NCI-H146 treated with DMSO at 0.1 percent for 48 hours (cell line): ENCODE measurements around the gene SNHG17.
"Not testable (repeated sequence)": the region's sequence is repeated elsewhere in the genome, so short reads cannot be mapped to it uniquely, and the experiment has no call there.

ENCODE experiments used
- DNase-seq: peaks from one replicate; lab custom pipeline; 2025; ENCODE audit not compliant: unreplicated experiment; lab: John Stamatoyannopoulos, UW

SNHG17 gene

GRCh38 chr20:38447931-38448675, 13.0 kb upstream of the SNHG17 start:
- no peak for DNase-seq

- no peak for DNase-seq
Measured at GRCh38 chr20:38447251-38447661, 12.1 kb upstream of the SNHG17 start.

GRCh38 chr20:38446441-38447209, 11.5 kb upstream of the SNHG17 start:
- DNase-seq: peak; percentile 87

GRCh38 chr20:38445901-38446425, 10.8 kb upstream of the SNHG17 start:
- DNase-seq: no peak

- no peak for DNase-seq
Measured at GRCh38 chr20:38445381-38445796, 10.3 kb upstream of the SNHG17 start.

- no peak for DNase-seq
Measured at GRCh38 chr20:38441916-38442315, 6.8 kb upstream of the SNHG17 start.

- DNase-seq: not testable (repeated sequence)
Measured at GRCh38 chr20:38441110-38441509, 6.0 kb upstream of the SNHG17 start.

GRCh38 chr20:38437796-38438195, 2.7 kb upstream of the SNHG17 start:
- no peak for DNase-seq

- no peak for DNase-seq
Measured at GRCh38 chr20:38435555-38435939, 419 bp upstream of the SNHG17 start.

GRCh38 chr20:38434301-38434741, 807 bp downstream of the SNHG17 start:
- DNase-seq: no peak

GRCh38 chr20:38433304-38433972, 1.7 kb downstream of the SNHG17 start:
- DNase-seq: no peak

GRCh38 chr20:38432870-38433269, 2.3 kb downstream of the SNHG17 start:
- DNase-seq: not testable (repeated sequence)

GRCh38 chr20:38432292-38432691, 2.8 kb downstream of the SNHG17 start:
- DNase-seq: no peak

- DNase-seq: no peak
Measured at GRCh38 chr20:38430679-38431325, 4.3 kb downstream of the SNHG17 start.

- no peak for DNase-seq
Measured at GRCh38 chr20:38429301-38429700, 5.8 kb downstream of the SNHG17 start.

- DNase-seq: no peak
Measured at GRCh38 chr20:38428800-38429199, 6.3 kb downstream of the SNHG17 start.

- no peak for DNase-seq
Measured at GRCh38 chr20:38427655-38428023, 7.5 kb downstream of the SNHG17 start.

- no peak for DNase-seq
Measured at GRCh38 chr20:38426006-38426897, 8.9 kb downstream of the SNHG17 start.

- no peak for DNase-seq
Measured at GRCh38 chr20:38424401-38424800, 10.7 kb downstream of the SNHG17 start.

GRCh38 chr20:38423541-38423940, 11.6 kb downstream of the SNHG17 start:
- DNase-seq: no peak
